ENCODE measurements around the gene ARSH. TPM values are rescaled to one million over a fixed set of nuclear protein-coding genes. Genes with fewer than 3 reads are reported as not detected.

Gene ARSH
- total and polyA plus RNA-seq, 2 of the 8 experiments (the other 6 are each of a cell fraction or from before 2014, with no cell fraction given): not detected

GRCh38 chrX:2967584-2967983 lies 38.8 kb upstream of the ARSH start:
- H2AK5ac ChIP-seq (ENCODE audit: low read depth, low read length): no peak overlapping the region
- H3K9ac ChIP-seq (replicated peaks in 1 of 4; ENCODE audit: extremely low read depth in 1 of 4, low read depth in 3 of 4, low read length in 3 of 4): no peak overlapping the region
- no peaks in the 10 kb centered on the region for H3K79me1 ChIP-seq (ENCODE audit: low read depth, low read length)
- H4K91ac ChIP-seq (replicated peaks; ENCODE audit: insufficient read length, low read length): no peak overlapping the region
- no peaks in the 10 kb centered on the region for H3K79me2 ChIP-seq (ENCODE audit: control insufficient read depth in 1 of 2, insufficient read depth in 2 of 2, low read length in 2 of 2)
- H3K4me2 ChIP-seq (ENCODE audit: insufficient read depth in 1 of 2, low read depth in 2 of 2, low read length in 2 of 2): no peak overlapping the region
- H3K4me3 ChIP-seq (ENCODE audit: extremely low read depth in 1 of 4, insufficient read depth in 2 of 4, low read depth in 3 of 4, low read length in 4 of 4): no peak overlapping the region
- no peaks in the 10 kb centered on the region for H4K20me1 ChIP-seq (replicated peaks in 1 of 2; ENCODE audit: control insufficient read depth in 1 of 2, insufficient read depth in 2 of 2, low read length in 2 of 2)
- H3K9me3 ChIP-seq (ENCODE audit: insufficient read depth in 2 of 2, low read depth in 1 of 2, low read length in 1 of 2): peaks cover 0 to 3% of the 10 kb centered on the region in 2 experiments; a peak in 1 of 4 replicates
- H2BK120ac ChIP-seq (replicated peaks; ENCODE audit: low read depth, low read length): no peak overlapping the region
- no peak overlapping the region for H4K8ac ChIP-seq (ENCODE audit: extremely low read depth, insufficient read depth, low read length)
- WGBS, 2 experiments (ENCODE audit: extremely low coverage in 1 of 2, insufficient coverage in 1 of 2, insufficient read length in 1 of 2, insufficient replicate concordance in 2 of 2, low coverage in 1 of 2, low lambda C conversion rate in 2 of 2, missing lambda C conversion rate in 1 of 2): 94% methylated on average over 10 of the region's 14 CpGs; no CpG with 5 or more reads in 1 of the 2 experiments
- no peak overlapping the region for H3K4ac ChIP-seq (replicated peaks; ENCODE audit: insufficient read length, low read depth, low read length)
- H3K27me3 ChIP-seq (replicated peaks in 1 of 4; ENCODE audit: control insufficient read depth in 3 of 4, extremely low read depth in 1 of 4, insufficient read depth in 3 of 4, low read length in 3 of 4): no peaks in the 10 kb centered on the region
- no peak overlapping the region for H3K14ac ChIP-seq (ENCODE audit: insufficient read length)
- POLR2A ChIA-PET (ENCODE audit: partially characterized antibody): no interaction called here
- H4K5ac ChIP-seq (ENCODE audit: insufficient read length, low read depth, low read length): no peak overlapping the region
- no peak for FAIRE-seq
- no peak overlapping the region for H2BK5ac ChIP-seq (ENCODE audit: low read depth, low read length)
- H3K36me3 ChIP-seq (ENCODE audit: control insufficient read depth in 2 of 4, insufficient read depth in 4 of 4, low read length in 3 of 4): no peaks in the 10 kb centered on the region
- H3K27ac ChIP-seq (ENCODE audit: low read depth, low read length): no peak overlapping the region
- no peak overlapping the region for H2BK20ac ChIP-seq (ENCODE audit: low read length)
- no peaks in the 10 kb centered on the region for H3K23me2 ChIP-seq (ENCODE audit: low read depth, low read length)
- no peak overlapping the region for H2BK15ac ChIP-seq (ENCODE audit: low read length)
- no peak overlapping the region for H3K56ac ChIP-seq (replicated peaks; ENCODE audit: insufficient read length, low read depth, low read length)
- H2BK12ac ChIP-seq (ENCODE audit: low read depth, low read length): no peak overlapping the region
- no peak overlapping the region for H2AFZ ChIP-seq (ENCODE audit: low read length)
- no peak for DNase-seq (ENCODE audit: low read depth in 1 of 2, low spot score in 2 of 2)
- CTCF ChIA-PET (ENCODE audit: partially characterized antibody): no interaction called here
- H3K4me1 ChIP-seq (replicated peaks in 1 of 4; ENCODE audit: control insufficient read depth in 3 of 4, insufficient read depth in 4 of 4, low read length in 3 of 4): peaks cover 0 to 5% (median 0%) of the 10 kb centered on the region in 4 experiments; a peak in 4 of 7 replicates
- H3K23ac ChIP-seq (ENCODE audit: insufficient read length): no peak overlapping the region
- H3K18ac ChIP-seq (ENCODE audit: extremely low read depth, low read length): no peak overlapping the region

All from H1 (cell line).